Activated CD4-positive, alpha-beta T cell treated with anti-CD3 and anti-CD28 coated beads, Interleukin-10, Interleukin-2, amounts not matched to agents 100 ng/mL and 50 ng/mL, durations not matched to agents 16 hours and 8 hours (primary cell): ENCODE data around the gene ZBTB8OS.
"Not testable (repeated sequence)": the region's sequence is repeated elsewhere in the genome, so short reads cannot be mapped to it uniquely, and the experiment has no call there.

ENCODE experiments used
- DNase-seq: peaks from one replicate; pipeline ENCODE4 v3.0.0-alpha.2; 2020

The ZBTB8OS gene

DNA sequence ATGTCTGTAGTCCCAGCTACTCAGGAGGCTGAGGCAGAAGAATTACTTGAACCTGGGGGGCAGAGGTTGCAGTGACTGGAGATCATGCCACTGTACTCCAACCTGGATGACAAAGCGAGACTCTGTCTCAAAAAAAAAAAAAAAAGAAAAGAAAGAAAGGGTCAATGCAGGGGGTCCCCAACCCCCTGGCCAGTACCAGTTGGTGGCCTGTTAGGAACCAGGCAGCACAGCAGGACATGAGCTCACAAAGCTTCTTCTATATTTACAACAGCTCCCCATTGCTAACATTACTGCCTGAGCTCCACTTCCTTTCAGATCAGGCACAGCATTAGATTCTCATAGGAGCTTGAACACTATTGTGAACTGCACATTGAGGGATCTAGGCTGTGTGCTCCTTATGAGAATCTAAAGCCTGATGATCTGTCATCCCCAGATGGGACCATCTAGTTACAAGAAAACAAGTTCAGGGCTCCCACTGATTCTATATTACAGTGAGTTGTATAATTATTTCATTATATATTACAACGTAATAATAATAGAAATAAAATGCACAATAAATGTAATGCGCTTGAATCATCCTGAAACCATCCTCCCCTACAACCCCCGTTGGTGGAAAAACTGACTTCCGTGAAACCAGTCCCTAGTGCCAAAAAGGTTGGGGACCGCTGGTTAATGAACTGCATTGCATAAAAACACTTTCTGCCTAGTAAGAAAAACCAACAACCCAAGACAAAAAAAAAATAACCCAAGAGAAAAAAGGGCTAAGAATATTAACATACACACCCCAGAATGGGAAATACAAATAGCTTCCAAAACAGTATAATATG is 2.8 kb downstream of the ZBTB8OS start:
- DNase-seq = peak; percentile 57

DNA sequence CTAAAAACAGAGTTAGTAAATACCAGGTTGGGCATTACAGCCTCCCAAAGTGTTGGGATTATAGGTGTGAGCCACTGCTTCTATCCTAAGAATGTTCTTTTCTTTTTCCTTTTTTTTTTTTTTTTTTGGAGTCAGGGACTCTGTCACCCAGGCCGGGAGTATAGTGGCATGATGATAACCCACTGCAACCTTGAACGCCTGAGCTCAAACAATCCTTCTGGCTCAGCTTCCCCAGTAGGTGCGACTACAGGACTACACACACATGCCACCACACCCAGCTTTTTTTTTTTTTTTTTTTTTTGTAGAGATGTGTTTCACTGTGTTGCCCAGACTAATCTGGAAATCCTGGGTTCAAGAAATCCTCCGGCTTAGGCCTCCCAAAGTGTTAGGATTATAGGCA is 5.9 kb downstream of the ZBTB8OS start:
- no peak for DNase-seq

DNA sequence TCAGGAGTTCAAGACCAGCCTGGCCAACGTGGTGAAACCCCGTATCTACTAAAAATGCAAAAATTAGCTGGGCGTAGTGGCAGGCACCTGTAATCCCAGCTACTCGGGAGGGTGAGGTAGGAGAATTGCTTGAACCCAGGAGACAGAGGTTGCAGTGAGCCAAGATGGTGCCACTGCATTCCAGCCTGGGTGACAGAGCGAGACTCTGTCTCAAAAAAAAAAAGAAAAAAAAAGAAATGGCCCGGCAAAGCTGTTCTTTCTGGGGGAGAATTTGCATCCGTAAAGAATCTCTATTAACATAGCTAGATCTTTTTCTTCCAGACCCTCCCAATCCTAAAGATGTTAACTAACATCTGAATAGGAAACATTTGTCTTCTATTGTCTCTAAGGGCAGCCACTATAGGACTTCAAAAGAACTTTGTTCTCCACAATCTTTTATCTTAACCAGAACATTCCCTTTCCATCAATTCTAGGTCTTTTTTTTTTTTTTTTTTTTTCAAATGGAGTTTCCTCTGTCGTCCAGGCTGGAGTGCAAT is 8.0 kb downstream of the ZBTB8OS start:
- not testable (repeated sequence) for DNase-seq

DNA sequence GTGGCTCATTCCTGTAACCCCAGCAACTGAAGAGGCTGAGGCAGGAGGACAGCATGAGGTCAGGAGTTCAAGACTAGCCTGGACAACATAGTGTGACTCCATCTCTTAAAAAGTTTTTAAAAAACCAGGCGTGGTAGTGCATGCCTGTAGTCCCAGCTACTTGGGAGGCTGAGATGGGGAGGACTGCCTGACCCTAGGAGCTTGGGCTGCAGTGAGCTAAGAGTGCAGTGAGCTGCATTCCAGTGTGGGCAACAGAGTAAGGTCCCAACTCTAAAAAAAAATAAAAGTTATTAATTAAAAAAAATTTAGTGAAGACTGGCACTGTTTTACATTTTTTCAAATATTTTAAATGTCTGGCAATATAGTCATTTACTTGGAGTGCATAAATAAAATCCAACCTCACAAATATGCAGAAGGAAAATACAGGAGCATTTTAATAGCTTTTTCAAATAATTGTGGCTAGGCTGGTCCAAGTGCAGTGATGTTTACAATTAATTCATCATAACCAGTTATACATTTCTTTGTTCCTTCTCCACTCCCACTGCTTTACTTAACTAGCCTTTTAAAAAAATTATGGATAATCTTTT is 10.8 kb downstream of the ZBTB8OS start:
- DNase-seq = no peak

DNA sequence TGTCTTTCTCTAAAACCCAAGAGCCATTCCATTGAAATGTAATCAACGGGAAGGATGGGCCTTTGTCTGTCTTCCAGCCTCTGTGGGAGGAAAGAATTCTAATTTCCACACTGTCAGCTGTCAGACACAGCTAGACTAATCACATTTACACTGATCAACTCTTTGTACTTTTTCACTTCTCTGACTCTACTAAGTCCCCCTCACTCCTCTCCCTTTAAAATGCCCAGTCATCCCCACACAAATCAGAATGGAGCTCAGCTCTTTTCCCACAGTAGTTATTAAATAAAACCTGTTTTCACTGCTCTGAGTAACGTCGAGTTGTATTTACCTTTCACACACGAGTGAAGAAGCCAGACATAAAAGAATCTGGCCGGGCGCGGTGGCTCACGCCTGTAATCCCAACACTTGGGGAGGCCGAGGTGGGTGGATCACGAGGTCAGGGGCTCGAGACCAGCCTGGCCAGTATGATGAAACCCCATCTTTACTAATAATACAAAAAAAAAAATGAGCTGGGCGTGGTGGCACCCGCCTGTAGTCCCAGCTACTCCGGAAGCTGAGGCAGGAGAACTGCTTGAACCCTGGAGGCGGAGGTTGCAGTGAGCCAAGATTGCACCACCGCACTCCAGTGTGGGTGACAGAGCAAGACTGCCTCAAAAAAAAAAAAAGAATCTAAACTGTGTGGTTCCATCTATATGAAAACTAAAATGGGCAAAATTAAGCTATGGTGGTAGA is 13.3 kb downstream of the ZBTB8OS start:
- DNase-seq = no peak

DNA sequence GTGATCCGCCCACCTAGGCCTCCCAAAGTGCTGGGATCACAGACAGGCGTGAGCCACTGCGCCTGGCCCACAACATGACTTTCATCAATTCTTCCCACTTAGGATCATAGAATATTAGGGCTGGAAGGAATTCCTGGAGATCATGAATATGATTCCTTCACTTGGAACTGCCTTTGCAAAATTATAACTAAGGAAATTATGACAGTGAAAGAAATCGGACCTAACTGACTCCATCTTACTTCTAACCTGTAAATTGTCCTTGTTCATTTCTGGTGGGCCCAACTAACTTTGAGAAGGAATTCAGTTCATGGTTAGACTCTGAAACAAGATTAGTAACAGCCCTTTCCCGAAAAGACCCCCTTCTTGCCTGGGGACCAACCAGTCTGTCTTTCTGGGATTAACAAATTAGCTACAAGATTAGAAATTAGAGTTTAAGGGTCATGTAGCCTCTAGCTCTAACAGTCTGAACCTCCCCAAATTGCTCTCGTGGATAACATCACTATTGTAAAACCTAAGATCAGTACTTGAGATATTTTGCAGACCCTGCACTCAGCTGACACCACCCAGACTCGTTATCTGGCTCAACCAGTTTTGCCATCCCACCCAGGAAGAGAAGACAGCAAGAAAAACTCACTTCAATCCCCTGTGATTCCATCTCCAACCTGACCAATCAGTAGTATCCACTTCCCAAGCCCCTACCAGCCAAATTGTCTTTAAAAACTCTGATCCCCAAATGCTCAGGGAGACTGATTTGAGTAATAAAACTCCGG is 14.7 kb downstream of the ZBTB8OS start:
- DNase-seq = no peak

DNA sequence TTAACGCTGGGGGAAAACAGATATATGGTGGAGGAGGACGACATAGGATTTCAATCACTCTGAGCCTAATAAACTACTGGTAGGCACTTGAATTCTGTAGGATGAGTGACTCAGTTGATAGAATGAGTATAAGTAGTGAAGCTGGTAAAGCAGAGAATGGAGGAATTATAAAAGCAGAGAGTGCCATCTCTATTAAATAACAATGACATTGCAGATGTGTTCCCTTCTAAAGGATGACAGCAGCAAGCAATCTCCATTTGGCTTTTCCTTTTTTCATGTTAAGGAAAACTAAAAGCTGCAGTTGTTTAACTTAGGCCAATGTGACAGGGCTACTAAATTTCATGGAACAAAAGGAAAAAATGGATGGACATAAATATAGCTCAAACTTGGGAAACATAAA is 17.5 kb downstream of the ZBTB8OS start:
- no peak for DNase-seq

DNA sequence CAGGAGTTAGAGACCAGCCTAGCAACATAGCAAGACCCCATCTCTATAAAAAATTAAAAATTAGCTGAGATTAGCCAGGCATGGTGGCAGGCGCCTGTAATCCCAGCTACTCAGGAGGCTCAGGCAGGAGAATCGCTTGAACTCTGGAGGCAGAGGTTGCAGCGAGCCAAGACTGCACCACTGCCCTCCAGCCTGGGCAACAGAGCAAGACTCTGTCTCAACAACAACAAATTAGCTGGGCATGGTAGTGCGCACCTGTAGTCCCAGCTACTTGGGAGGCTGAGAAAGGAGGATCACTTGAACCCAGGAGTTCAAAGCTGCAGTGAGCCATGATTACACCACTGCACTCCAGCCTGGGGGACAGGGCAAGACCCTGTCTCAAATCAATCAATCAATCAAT is 20.2 kb downstream of the ZBTB8OS start:
- not testable (repeated sequence) for DNase-seq

DNA sequence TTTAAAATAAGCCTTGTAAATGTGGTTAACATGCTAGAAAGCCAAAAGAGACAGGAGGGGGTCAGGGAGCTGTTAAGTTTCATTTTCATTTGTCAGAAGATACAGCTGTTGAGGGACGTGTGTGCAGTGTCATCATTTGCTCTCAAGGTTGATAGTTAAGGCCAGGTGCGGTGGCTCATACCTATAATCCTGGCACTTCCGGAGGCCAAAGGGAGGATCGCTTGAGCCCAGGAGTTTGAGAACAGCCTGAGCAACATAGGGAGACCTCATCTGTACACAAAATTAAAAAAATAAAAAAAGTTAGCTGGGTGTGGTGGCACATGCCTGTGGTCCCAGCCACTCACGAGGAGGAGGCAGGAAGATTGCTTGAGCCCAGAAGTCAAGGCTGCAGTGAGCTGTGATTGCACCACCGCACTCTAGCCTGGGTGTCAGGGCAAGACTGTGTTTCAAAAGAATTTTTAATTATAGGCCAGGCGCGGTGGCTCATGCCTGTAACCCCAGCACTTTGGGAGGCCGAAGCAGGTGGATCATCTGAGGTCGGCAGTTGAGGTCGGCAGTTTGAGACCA is 22.7 kb downstream of the ZBTB8OS start:
- DNase-seq = peak; percentile 43

DNA sequence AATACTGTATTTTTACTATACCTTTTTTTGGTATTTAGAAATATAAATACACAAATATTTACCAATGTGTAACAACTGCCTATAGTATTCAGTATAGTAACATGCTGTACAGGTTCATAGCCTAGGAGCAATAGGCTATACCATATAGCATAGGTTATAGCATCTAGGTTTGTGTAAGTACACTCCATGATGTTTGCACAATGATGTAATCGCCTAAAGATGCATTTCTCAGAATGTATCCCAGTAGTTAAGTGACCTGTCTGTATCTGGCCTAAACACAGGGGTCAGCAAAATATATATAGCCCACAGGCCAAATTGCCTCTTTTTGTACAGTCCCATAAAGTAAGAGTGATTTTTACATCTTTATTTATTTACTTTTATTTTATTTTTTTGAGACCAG is 24.2 kb downstream of the ZBTB8OS start:
- no peak for DNase-seq

DNA sequence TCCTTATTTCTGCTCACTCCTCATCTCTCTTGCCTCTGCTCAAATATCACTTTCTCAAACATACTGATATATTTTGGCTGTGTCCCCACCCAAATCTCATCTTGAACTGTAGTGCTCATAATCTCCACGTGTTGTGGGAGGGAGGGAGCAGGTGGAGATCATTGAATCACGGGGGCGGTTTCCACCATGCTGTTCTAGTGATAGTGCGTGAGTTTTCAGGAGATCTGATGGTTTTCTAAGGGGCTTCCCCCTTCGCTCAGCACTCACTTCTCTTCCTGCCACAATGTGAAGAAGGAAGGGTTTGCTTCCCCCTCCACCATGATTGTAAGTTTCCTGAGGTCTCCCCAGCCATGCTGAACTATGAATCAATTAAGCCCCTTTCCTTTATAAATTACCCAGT is 26.6 kb downstream of the ZBTB8OS start:
- peak; percentile 48 for DNase-seq

DNA sequence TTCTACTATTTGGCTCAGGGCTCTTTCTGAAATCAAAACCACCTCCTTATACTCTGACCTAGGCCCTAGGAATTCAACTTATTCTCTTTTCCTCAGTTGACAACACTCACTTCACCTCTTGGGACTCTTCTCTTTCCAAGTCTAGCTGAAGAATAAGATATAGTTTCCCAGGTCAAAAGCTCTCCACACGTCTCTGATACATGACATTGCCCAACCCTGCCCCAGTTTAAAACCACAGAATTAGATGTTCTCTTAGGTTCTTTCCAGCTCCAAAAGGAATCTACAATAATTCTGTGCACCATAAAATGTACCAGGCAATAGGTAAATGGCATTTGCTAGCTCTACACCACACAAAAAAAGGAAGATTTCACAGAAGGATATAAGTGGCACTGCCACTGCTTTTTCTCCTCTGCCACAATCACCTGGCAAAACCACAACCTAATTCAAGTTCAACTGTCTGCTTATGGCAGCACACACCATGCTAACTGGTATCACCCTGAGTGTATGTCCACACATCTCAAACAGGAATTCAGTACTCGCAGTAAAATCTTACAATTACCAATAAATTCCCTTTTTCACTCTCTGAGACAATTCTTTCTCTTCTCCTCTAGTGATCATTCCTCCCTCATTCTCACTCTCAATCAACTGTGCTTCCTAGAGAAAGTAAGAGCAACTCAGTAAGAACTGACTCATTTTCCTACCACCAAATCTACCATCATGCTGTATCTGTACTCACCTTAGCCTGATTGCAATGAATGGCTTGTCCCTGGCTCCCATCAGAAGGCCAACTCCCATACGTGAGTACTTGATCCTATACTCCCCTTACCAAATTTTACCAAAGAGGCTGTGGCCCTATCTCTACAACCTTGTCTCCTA is 27.3 kb downstream of the ZBTB8OS start:
- DNase-seq = peak; percentile 79

DNA sequence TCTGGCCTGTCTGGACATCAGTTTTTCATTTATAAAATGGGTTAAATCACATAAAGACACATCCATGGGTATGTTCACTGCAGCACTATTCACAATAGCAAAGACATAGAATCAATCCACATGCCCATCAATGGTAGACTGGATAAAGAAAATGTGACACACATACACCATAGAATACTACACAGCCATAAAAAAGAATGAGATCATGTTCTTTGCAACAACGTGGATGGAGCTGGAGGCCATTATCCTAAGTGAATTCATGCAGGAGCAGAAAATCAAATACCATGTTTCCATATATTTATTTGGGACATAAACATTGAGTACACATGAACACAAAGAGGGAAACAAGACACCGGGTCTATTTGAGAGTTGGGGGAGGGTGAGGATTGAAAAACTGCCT is 28.1 kb downstream of the ZBTB8OS start:
- no peak for DNase-seq

DNA sequence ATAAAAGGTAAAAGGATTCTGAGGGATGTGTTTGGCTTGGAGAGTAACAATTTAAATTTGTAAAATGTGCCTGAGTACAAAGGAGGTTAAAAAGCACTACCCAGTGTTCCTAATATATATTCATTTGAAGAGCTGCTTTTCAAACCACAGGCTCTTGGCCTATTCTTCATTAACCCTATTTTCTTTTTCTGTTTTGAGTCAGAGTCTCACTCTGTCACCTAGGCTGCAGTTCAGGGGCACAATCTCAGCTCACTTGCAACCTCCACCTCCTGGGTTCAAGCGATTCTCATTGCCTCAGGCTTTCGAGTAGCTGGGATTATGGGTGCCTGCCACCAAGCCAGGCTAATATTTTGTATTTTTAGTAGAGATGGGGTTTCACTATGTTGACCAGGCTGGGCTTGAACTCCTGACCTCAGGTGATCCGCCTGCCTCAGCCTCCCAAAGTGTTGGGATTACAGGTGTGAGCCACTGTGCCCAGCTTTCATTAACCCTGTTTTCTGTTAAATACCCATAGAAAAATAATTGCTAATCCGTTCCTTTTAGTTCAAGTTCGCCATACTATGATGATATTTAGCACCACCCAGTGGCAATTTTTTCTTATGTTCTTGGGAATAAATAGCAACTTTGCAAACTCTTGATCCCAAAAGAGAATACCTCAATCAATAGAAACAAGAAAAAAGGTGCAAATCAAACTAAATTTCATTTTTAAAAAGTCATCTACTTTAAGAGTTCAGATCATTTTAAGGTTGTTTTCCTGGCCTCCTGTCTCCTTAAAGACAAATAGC is 30.5 kb downstream of the ZBTB8OS start:
- peak; percentile 80 for DNase-seq

DNA sequence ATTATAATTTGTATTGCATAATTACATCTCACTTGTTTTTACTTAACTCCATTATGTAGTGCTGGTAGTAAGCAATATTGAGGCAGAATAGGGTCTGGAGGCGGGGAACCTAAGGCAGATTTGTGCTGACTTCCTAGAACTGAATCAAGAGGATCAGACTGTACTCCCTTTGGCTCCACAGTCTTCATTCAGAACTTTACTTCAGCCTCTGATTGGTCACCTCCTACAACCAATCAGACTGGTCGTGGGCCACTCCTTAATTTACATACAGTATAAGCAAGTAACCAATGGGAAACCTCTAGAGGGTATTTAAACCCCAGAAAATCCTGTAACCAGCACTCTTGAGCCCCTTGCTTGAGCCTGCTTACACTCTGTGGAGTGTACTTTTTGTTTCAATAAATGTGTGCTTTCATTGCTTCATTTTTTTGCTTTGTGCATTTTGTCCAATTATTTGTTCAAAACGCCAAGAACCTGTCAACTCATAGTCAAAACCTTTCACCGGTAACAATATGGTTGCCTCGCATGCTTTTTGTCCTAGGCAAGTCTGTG is 31.6 kb downstream of the ZBTB8OS start:
- DNase-seq = no peak

DNA sequence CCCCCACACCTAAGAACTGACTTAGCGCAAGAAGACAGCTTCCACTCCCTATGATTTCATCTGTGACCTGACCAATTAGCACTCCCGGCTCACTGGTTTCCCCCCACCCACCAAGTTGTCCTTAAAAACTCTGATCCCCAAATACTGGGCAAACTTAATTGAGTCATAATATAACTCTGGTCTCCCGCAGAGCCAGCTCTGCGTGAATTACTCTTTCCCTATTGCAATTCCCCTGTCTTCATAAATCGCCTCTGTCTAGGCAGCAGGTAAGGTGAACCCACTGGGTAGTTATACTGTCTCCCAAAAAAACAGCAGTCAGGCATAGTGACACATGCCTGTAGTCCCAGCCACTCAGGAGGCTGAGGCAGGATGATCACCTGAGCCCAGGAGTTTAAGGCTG is 36.9 kb downstream of the ZBTB8OS start:
- DNase-seq = no peak

DNA sequence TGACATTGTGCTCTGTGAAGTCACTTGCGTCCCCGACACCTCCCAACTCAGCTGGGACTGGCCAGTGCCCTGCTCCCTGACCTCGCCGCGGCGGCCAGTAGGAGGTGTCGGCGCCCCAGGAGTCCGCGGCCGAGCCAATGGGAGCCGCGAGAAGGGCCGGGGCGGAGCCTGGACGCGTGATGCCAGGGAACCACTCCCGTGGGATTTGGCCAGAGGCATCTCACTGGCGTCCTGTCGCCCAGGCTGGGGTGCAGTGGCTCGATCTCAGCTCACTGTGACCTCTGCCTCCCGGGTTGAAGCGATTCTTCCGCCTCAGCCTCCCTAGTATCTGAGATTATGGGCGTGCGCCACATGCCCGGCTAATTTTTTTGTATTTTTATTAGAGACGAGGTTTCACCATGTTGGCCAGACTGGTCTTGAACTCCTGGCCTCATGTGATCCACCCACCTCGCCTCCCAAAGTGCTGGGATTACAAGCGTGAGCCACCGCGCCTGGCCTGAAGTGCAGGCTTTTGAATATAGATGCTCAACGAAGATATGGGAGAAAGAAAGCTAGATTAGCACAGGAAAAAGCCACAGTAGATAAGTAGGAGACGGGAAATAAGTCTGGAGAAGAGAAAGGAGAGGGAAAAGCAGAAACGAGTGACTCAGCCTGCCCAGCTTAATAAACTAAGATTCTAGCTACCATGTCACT is 38.0 kb downstream of the ZBTB8OS start:
- peak; percentile 66 for DNase-seq

DNA sequence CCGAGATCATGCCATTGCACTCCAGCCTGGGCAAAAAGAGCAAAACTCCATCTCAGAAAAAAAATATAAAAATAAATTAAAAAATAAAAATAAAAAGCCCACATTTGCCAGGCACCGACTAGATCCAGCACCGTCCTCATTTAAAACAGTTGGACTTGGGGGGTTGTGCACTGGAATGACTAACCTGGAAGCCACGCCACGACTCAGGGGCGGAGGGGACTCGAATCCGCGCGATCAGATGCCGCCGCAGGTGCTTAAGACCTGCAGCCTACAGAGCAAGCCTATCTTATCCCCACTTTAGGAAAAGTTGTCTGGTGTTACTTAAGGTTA is 38.5 kb downstream of the ZBTB8OS start:
- DNase-seq = no peak

DNA sequence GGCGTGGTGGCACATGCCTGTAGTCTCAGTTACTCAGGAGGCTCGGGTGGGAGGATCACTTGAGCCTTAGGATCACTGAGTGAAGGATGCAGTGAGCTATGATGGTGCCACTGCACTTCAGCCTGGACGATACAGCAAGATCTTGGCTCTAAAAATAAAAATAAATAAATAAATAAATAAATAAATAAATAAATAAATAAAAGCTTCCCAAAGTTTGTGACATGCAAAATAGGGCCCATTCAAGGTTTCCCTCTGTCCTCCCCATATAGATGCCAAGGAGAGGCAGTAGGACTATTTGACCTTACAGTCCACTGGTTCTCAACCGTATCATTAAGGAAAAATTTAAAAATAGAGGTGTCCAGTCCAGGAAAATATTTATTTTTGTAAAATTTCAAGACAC is 41.2 kb downstream of the ZBTB8OS start:
- DNase-seq = no peak
